Fibroblast of pulmonary artery (primary cell): ENCODE data around the gene EFCC1.

Experiments
- DNase-seq: peaks from one replicate; pipeline ENCODE4 v3.0.0-alpha.2; 2010; ENCODE audit warnings: low read depth
- H3K4me3 ChIP-seq: replicated peaks from 2 replicates; pipeline ENCODE4 v1.5.1; 2011; ENCODE audit warnings: low read depth, mild to moderate bottlenecking, control low read depth, low read length, moderate library complexity
- CTCF ChIP-seq: IDR thresholded peaks from 2 replicates; pipeline ENCODE4 v1.5.1; 2011; ENCODE audit warnings: mild to moderate bottlenecking, control low read depth, low read length, inconsistent platforms; ENCODE audit errors: missing control alignments

Gene EFCC1

DNA sequence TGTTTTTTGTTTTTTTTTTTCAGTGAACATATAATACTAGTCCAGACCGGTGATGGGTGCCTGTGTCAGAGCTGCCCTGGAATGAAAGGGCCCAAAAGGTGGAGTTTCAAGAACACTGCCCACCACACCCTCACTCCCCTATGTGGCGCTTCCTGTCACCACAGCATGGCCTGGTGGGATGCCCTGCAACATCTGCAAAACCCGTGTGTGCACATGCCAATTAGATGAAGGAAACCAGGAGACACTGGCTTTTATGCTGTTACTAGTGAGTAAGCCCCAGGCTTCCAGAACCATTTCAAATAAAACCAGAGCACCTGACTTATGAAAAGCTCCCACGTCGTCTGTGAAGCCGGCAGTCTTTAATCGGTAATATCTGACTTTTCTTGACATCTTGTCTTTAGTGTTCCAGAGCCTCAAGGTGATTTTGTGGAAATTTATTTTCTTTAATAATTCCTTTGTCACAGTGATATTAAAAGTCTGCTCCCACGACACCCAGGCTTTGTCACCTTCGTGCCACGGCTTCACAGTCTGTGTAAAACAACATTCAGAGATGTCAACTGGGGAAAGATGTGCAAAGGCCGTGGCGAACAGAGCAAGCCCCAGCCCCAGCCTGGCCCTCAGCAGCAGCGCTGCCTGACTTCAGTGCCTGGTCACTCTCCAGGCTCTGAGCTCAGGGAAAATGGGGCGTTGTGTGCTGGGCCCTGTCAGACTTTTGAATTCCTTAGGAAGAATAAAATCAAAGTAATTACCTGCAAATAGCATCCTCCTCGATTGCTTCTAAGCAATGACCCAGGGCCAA is 13.6 kb upstream of the EFCC1 start:
- no peak overlapping the region for H3K4me3 ChIP-seq
- TF ChIP-seq CTCF = no peak
- no peak for DNase-seq

- no peak for TF ChIP-seq CTCF
- no peak for DNase-seq
- H3K4me3 ChIP-seq = no peak overlapping the region
Observed at GRCh38 chr3:128988286-128988685, 12.8 kb upstream of the EFCC1 start.

GRCh38 chr3:128991355-128991895 is 9.7 kb upstream of the EFCC1 start:
- no peak for TF ChIP-seq CTCF
- DNase-seq = no peak
- no peak overlapping the region for H3K4me3 ChIP-seq

DNA sequence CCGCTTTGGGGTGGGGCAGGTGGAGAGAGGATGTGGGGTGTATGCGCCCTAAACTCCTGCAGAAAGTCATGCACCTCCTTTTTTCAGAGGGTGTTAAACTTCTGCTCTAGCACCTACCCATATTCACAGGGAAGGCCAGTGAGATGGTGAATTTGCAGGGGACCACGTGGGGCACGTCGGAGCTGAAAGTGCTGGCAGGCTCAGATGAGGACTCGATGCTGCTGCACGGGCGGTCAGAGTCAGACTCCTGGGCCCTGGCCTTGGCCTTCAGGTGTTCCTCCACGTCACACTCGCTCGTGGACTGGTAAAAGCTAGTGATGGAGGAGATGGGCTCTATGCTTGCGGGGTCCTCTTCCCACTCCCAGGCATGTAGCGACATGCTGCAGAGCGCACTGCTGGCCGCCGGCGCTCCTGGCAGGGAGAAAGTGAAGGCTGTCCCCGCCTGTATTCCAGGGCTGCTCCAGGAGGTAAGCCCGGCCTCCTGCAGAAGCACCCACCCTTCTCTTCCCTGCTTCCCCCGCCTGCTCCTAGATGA is 8.1 kb upstream of the EFCC1 start:
- no peak for TF ChIP-seq CTCF
- no peak for DNase-seq
- H3K4me3 ChIP-seq = no peak overlapping the region

DNA sequence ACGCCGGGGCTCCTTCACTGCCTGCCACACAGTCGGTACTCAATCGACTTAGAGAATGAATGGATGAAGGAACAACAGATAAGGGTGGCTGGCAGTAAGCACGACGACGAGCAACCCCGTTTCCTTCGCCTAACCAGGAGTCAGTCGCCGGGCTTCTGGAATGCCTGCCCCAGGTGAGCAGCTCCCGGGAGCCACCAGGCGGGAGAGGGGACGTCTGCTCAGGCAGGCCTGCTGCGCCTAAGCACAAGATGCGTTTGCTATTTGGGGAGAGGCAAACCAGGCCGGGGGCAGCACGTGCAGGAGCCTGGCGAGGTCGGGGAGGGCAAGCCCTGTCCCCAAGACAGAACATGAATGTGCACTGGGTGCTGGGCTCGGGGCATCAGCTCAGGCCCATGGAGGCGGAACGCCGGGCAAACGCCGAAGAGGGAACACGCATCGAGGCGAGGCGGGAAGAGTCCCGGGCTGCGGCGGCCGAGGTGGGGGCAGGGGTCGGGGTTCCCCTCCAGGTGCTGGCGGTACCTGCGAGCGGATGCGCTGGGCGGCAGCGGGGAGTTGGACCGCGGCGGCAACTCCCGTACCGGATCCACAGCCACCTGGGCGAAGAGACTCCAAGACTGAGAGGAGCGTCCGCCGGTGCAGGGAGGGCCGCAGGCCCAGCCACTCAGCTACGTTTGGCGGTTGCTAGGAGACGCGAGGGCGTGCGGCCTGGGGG is 7.5 kb upstream of the EFCC1 start, which contains the start of gene CFAP92:
TSS of gene CFAP92 (minus strand) at position 616 of the 712 bp plus-strand sequence. CDS start 772 bp downstream, outside the sequence.
- peak; percentile 64 for DNase-seq
- H3K4me3 ChIP-seq = peak within 1 kb of the TSS; percentile 44
- TF ChIP-seq CTCF = no peak

- peak overlapping the region; percentile 44 for H3K4me3 ChIP-seq
- no peak for DNase-seq
- no peak for TF ChIP-seq CTCF
Observed at GRCh38 chr3:128994173-128994512, 7.0 kb upstream of the EFCC1 start.
